ENCODE results near the gene KCND3.

Gene KCND3

DNA sequence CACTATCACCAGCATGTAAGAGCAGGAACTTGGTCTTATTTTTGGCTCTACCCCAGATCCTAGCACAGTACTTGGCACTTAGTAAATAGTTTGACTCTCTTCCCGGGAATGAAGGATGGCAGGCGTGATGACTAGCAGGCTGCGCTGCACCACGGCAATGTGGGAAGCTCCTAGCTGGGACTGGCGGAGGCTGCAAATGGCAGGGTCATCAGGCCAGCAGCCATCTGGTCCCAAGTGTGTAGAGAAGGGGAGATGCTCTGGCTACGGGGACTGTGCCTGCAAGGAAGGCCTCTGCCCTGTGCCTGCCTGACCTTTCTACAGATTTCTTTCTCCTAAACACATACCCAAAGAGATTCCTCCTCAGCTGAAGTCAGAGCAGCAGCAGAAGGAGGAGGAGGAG is 95.0 kb downstream of the KCND3 start:
- ATAC-seq: no peak
- TF ChIP-seq PPARA (CRISPR knock-in tag; IDR thresholded peaks at IDR 0.05; ENCODE audit: borderline replicate concordance) (no peak), OSR1 (CRISPR knock-in tag; IDR thresholded peaks at IDR 0.05) (no peak), ZNF8 (CRISPR knock-in tag; IDR thresholded peaks at IDR 0.05) (no peak), ZC3H10 (CRISPR knock-in tag; IDR thresholded peaks at IDR 0.05) (no peak), ESRRG (CRISPR knock-in tag; IDR thresholded peaks at IDR 0.05) (no peak), BACH2 (CRISPR knock-in tag; IDR thresholded peaks at IDR 0.05; ENCODE audit: borderline replicate concordance) (no peak), ARNTL (CRISPR knock-in tag; IDR thresholded peaks at IDR 0.05; ENCODE audit: borderline replicate concordance, low read depth) (no peak), ZNF565 (CRISPR knock-in tag; conservative IDR thresholded peaks at IDR 0.05; ENCODE audit: low read depth) (no peak), ISL1 (CRISPR knock-in tag; IDR thresholded peaks at IDR 0.05) (no peak), SNAI2 (CRISPR knock-in tag; IDR thresholded peaks at IDR 0.05) (no peak)
- TF ChIP-seq, protein P1, sequence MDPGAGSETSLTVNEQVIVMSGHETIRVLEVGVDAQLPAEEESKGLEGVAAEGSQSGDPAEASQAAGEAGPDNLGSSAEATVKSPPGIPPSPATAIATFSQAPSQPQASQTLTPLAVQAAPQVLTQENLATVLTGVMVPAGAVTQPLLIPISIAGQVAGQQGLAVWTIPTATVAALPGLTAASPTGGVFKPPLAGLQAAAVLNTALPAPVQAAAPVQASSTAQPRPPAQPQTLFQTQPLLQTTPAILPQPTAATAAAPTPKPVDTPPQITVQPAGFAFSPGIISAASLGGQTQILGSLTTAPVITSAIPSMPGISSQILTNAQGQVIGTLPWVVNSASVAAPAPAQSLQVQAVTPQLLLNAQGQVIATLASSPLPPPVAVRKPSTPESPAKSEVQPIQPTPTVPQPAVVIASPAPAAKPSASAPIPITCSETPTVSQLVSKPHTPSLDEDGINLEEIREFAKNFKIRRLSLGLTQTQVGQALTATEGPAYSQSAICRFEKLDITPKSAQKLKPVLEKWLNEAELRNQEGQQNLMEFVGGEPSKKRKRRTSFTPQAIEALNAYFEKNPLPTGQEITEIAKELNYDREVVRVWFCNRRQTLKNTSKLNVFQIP (CRISPR knock-in tag; IDR thresholded peaks at IDR 0.05; ENCODE audit: borderline replicate concordance, low read depth): no peak
- TF ChIP-seq, protein P2, sequence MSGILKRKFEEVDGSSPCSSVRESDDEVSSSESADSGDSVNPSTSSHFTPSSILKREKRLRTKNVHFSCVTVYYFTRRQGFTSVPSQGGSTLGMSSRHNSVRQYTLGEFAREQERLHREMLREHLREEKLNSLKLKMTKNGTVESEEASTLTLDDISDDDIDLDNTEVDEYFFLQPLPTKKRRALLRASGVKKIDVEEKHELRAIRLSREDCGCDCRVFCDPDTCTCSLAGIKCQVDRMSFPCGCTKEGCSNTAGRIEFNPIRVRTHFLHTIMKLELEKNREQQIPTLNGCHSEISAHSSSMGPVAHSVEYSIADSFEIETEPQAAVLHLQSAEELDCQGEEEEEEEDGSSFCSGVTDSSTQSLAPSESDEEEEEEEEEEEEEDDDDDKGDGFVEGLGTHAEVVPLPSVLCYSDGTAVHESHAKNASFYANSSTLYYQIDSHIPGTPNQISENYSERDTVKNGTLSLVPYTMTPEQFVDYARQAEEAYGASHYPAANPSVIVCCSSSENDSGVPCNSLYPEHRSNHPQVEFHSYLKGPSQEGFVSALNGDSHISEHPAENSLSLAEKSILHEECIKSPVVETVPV (CRISPR knock-in tag; IDR thresholded peaks at IDR 0.05): no peak
- TF ChIP-seq, protein P3, sequence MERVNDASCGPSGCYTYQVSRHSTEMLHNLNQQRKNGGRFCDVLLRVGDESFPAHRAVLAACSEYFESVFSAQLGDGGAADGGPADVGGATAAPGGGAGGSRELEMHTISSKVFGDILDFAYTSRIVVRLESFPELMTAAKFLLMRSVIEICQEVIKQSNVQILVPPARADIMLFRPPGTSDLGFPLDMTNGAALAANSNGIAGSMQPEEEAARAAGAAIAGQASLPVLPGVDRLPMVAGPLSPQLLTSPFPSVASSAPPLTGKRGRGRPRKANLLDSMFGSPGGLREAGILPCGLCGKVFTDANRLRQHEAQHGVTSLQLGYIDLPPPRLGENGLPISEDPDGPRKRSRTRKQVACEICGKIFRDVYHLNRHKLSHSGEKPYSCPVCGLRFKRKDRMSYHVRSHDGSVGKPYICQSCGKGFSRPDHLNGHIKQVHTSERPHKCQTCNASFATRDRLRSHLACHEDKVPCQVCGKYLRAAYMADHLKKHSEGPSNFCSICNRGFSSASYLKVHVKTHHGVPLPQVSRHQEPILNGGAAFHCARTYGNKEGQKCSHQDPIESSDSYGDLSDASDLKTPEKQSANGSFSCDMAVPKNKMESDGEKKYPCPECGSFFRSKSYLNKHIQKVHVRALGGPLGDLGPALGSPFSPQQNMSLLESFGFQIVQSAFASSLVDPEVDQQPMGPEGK (CRISPR knock-in tag; IDR thresholded peaks at IDR 0.05; ENCODE audit: borderline replicate concordance): no peak
- TF ChIP-seq, protein P4, sequence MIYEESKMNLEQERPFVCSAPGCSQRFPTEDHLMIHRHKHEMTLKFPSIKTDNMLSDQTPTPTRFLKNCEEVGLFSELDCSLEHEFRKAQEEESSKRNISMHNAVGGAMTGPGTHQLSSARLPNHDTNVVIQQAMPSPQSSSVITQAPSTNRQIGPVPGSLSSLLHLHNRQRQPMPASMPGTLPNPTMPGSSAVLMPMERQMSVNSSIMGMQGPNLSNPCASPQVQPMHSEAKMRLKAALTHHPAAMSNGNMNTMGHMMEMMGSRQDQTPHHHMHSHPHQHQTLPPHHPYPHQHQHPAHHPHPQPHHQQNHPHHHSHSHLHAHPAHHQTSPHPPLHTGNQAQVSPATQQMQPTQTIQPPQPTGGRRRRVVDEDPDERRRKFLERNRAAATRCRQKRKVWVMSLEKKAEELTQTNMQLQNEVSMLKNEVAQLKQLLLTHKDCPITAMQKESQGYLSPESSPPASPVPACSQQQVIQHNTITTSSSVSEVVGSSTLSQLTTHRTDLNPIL (CRISPR knock-in tag; IDR thresholded peaks at IDR 0.05; ENCODE audit: low read depth): no peak

DNA sequence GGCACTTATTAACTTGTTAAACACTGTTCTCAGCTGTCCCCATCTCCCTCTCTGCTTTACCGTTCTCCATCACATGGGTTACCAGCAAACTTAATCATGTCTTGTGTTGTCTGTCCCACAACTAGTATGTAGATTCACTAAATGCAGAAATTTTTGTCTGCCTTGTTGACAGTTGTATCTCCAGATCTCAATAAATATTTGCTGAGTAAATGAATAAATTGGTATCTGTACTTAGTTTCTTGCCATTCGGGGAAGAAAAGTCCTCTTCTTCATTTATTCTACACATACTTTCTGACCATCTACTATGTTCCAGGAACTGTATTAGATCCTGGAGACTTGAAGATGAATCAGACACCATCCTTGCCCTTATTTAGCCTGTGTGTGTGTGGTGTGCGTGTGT is 97.9 kb downstream of the KCND3 start:
- ATAC-seq: no peak

More for the DNA sequence above, 97.9 kb downstream of the KCND3 start:
- TF ChIP-seq ZFP3 (CRISPR knock-in tag; IDR thresholded peaks at IDR 0.05) (no peak), ZNF565 (CRISPR knock-in tag; conservative IDR thresholded peaks at IDR 0.05; ENCODE audit: low read depth) (no peak), ZFP30 (CRISPR knock-in tag; IDR thresholded peaks at IDR 0.05) (no peak), ISL1 (CRISPR knock-in tag; IDR thresholded peaks at IDR 0.05) (no peak), CSDC2 (CRISPR knock-in tag; IDR thresholded peaks at IDR 0.05) (no peak), GLIS3 (CRISPR knock-in tag; IDR thresholded peaks at IDR 0.05) (no peak), ZNF8 (CRISPR knock-in tag; IDR thresholded peaks at IDR 0.05) (no peak), SNAI2 (CRISPR knock-in tag; IDR thresholded peaks at IDR 0.05) (no peak), RARB (CRISPR knock-in tag; IDR thresholded peaks at IDR 0.05) (no peak), ZNF70 (CRISPR knock-in tag; IDR thresholded peaks at IDR 0.05) (no peak), TCF4 (CRISPR knock-in tag; IDR thresholded peaks at IDR 0.05; ENCODE audit: borderline replicate concordance) (no peak), BACH2 (CRISPR knock-in tag; IDR thresholded peaks at IDR 0.05; ENCODE audit: borderline replicate concordance) (no peak), TOX (CRISPR knock-in tag; IDR thresholded peaks at IDR 0.05; ENCODE audit: borderline replicate concordance) (no peak), ZC3H10 (CRISPR knock-in tag; IDR thresholded peaks at IDR 0.05) (no peak), PPARA (CRISPR knock-in tag; IDR thresholded peaks at IDR 0.05; ENCODE audit: borderline replicate concordance) (no peak), OSR1 (CRISPR knock-in tag; IDR thresholded peaks at IDR 0.05) (no peak)
- TF ChIP-seq, protein P1 (CRISPR knock-in tag; IDR thresholded peaks at IDR 0.05; ENCODE audit: borderline replicate concordance, low read depth): no peak
- TF ChIP-seq, protein P4 (CRISPR knock-in tag; IDR thresholded peaks at IDR 0.05; ENCODE audit: low read depth): no peak
- TF ChIP-seq, protein P3 (CRISPR knock-in tag; IDR thresholded peaks at IDR 0.05; ENCODE audit: borderline replicate concordance): no peak

Data from SK-N-SH treated with all-trans-retinoic acid at 6 μM for 48 hours (cell line).